Activated naive CD8-positive, alpha-beta T cell treated with anti-CD3 and anti-CD28 coated beads, Interleukin-2, amount 50 U/mL, for 24 hours (primary cell): ENCODE data around the gene KIAA1755.

Source experiments
- ATAC-seq: fragments of 150-1000 bp; cut with Tn5 transposase; one replicate; pipeline ENCODE4 v1.10.0; 2021
- DNase-seq: peaks from one replicate; pipeline ENCODE4 v3.0.0; 2021
- H3K27ac Mint-ChIP-seq: one replicate; pipeline ENCODE4 v1.8.0; 2021; ENCODE audit warnings: mild to moderate bottlenecking, mixed read lengths
- H3K27me3 Mint-ChIP-seq: one replicate; pipeline ENCODE4 v1.8.0; 2021; ENCODE audit warnings: mixed read lengths
- H3K36me3 Mint-ChIP-seq: one replicate; pipeline ENCODE4 v1.8.0; 2021; ENCODE audit warnings: low read depth, mixed read lengths
- H3K4me1 Mint-ChIP-seq: one replicate; pipeline ENCODE4 v1.8.0; 2021; ENCODE audit warnings: mixed read lengths
- H3K4me3 Mint-ChIP-seq: one replicate; pipeline ENCODE4 v1.8.0; 2021; ENCODE audit warnings: mild to moderate bottlenecking, moderate library complexity, mixed read lengths
- H3K9me3 Mint-ChIP-seq: one replicate; pipeline ENCODE4 v1.8.0; 2021; ENCODE audit warnings: mixed read lengths

The KIAA1755 gene

GRCh38 chr20:38245753-38246152, 14.8 kb downstream of the KIAA1755 start:
- Mint-ChIP-seq H3K4me1 (no peaks in the 10 kb centered on the region), H3K27me3 (peaks cover 5% of the 10 kb centered on the region), H3K9me3 (peaks cover 26% of the 10 kb centered on the region), H3K4me3 (no peak overlapping the region), H3K27ac (no peak overlapping the region), H3K36me3 (peaks cover 5% of the 10 kb centered on the region)
- DNase-seq (no peak), ATAC-seq (no peak)

DNA sequence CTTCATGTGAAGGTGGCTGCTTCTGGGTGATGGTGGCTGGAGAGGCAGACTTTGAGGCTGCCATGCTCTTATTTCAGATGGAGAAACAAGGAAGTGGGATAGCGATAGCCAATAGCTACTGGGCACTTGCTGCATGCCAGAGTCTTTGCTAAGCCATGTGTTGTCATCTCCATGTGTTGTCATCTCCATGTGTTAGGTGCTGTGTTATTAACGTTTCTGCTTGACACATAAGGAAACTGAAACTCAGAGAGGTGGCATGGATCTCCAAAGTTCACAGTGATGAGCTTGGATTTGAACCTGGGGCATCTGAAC, 16.9 kb downstream of the KIAA1755 start:
- H3K27me3 Mint-ChIP-seq, result peaks cover 10% of the 10 kb centered on the region
- peaks cover 26% of the 10 kb centered on the region for H3K9me3 Mint-ChIP-seq
- ATAC-seq (no peak), DNase-seq (no peak)
- H3K4me3 Mint-ChIP-seq, result no peak overlapping the region
- no peaks in the 10 kb centered on the region for H3K4me1 Mint-ChIP-seq
- no peak overlapping the region for H3K27ac Mint-ChIP-seq
- H3K36me3 Mint-ChIP-seq, result peaks cover 5% of the 10 kb centered on the region

DNA sequence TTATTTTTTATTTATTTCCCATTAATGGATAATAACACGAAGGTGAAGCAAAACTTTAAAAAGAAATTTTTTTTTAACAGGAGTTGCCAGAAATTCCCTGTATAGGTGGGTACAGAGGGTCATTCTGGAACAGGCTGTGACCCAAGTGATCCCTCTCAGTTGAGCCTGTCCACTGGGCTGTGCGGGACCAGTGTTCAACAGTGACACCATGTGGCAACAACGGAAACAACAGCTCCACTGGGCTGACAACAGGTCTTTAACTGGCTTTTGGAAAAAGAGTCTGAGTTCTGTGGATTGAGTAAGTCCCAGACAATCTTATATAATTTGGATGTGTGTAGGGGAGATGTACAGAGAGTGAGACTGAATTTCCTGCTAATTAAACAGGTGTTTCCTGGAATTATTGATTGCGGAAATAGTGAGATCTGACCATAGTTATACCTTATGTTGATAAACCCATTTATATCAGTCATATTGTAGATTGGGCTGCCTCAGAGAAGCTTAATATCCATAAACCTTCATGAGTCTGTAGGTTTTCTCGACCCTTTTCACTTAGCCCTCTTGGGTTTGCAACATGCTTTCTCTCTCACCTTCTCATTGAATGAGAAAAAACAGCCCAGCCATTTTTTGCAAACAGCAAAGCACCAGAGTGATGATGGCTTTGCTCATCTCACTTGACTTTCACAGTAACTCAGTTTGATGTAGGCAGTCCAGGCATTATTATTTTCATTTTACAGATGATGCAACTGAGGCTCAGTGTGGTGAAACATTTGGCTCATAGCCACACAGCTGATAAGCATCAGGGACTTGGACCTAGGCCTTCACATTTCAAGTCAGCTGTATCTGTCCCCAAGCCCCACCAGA, 17.5 kb downstream of the KIAA1755 start:
- H3K4me1 Mint-ChIP-seq, result no peaks in the 10 kb centered on the region
- DNase-seq (peak; percentile 33), ATAC-seq (no peak)
- H3K36me3 Mint-ChIP-seq, result peaks cover 5% of the 10 kb centered on the region
- H3K4me3 Mint-ChIP-seq, result no peak overlapping the region
- peaks cover 10% of the 10 kb centered on the region for H3K27me3 Mint-ChIP-seq
- peaks cover 26% of the 10 kb centered on the region for H3K9me3 Mint-ChIP-seq
- no peak overlapping the region for H3K27ac Mint-ChIP-seq

GRCh38 chr20:38241201-38241600, 19.3 kb downstream of the KIAA1755 start:
- ATAC-seq (no peak), DNase-seq (no peak)
- no peak overlapping the region for H3K4me3 Mint-ChIP-seq
- peaks cover 23% of the 10 kb centered on the region for H3K9me3 Mint-ChIP-seq
- H3K4me1 Mint-ChIP-seq, result no peaks in the 10 kb centered on the region
- H3K27ac Mint-ChIP-seq, result no peak overlapping the region
- peaks cover 8% of the 10 kb centered on the region for H3K27me3 Mint-ChIP-seq
- peaks cover 5% of the 10 kb centered on the region for H3K36me3 Mint-ChIP-seq

DNA sequence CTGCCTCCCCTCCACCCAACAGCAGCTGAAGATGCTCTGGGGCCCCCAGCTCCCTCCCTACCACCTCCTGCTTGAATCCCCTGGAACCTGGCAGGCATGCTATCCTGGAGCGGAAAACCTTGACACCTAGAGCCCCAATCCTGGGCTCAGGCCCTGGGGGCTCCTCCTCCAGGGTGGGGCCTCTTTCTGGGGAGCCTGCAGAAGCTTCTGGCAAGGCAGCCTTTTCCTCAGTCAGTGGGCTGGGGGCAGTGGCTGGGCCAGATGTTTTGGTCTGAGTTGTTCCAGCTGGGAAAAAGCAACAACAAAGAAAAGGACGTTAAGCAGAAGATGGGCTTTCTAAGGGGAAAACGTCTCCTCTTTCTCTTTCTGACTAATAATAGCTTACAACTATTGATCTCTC, 21.1 kb downstream of the KIAA1755 start:
- ATAC-seq, result no peak
- H3K4me1 Mint-ChIP-seq, result no peaks in the 10 kb centered on the region
- H3K9me3 Mint-ChIP-seq, result peaks cover 22% of the 10 kb centered on the region
- peaks cover 8% of the 10 kb centered on the region for H3K27me3 Mint-ChIP-seq
- no peak overlapping the region for H3K27ac Mint-ChIP-seq
- DNase-seq, result no peak
- peaks cover 5% of the 10 kb centered on the region for H3K36me3 Mint-ChIP-seq
- no peak overlapping the region for H3K4me3 Mint-ChIP-seq

DNA sequence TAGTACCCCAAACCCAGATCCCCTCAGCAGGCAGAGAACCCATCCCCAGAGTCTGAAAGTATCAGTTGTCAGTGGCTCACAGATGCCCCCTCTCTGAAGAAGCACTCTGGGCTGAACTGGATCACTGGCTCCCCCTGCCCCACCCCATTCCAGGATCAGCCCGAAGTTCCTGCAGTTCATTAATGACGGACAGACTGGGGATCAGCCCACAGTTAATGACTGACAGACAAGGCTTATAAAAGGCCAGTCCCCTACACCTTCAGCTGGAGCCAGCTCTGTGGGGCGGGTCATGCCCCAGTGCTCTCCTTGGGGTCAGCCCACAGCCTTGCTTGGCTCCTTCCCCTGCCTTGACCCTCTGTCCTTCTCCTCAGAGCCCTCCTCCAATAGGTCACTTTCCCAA, 21.7 kb downstream of the KIAA1755 start:
- Mint-ChIP-seq H3K4me3 (no peak overlapping the region), H3K9me3 (peaks cover 16% of the 10 kb centered on the region), H3K27ac (no peak overlapping the region), H3K27me3 (peaks cover 8% of the 10 kb centered on the region), H3K36me3 (peaks cover 2% of the 10 kb centered on the region), H3K4me1 (no peaks in the 10 kb centered on the region)
- no peak for DNase-seq
- ATAC-seq, result no peak

DNA sequence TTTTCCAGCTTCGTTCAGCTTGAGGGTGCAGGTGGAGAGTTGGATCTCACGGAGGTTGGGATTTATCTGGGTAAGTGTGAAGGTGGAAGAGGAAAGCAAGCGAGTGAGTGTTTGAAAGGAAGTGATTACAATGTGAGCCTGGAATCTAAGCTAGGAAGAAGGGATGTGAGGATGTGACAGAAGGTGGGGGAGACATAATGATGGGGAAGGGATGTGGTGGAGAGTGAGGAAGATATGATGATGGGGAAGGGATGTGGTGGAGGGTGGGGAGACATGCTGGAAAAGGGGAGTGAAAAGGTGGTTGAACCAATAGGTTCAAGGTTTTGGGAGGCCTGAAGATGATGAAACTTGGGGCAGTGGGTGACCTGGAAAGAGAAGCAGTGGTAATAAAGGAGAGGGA, 23.2 kb downstream of the KIAA1755 start:
- no peaks in the 10 kb centered on the region for H3K4me1 Mint-ChIP-seq
- DNase-seq (no peak), ATAC-seq (no peak)
- no peaks in the 10 kb centered on the region for H3K36me3 Mint-ChIP-seq
- H3K27me3 Mint-ChIP-seq, result peaks cover 8% of the 10 kb centered on the region
- peaks cover 5% of the 10 kb centered on the region for H3K9me3 Mint-ChIP-seq
- H3K4me3 Mint-ChIP-seq, result no peak overlapping the region
- H3K27ac Mint-ChIP-seq, result no peak overlapping the region

- Mint-ChIP-seq H3K27me3 (peaks cover 10% of the 10 kb centered on the region), H3K27ac (no peak overlapping the region), H3K9me3 (no peaks in the 10 kb centered on the region), H3K36me3 (no peaks in the 10 kb centered on the region), H3K4me3 (no peak overlapping the region), H3K4me1 (no peaks in the 10 kb centered on the region)
- ATAC-seq (peak; percentile 33), DNase-seq (no peak)
Measured at GRCh38 chr20:38231531-38232121, 28.9 kb downstream of the KIAA1755 start.

DNA sequence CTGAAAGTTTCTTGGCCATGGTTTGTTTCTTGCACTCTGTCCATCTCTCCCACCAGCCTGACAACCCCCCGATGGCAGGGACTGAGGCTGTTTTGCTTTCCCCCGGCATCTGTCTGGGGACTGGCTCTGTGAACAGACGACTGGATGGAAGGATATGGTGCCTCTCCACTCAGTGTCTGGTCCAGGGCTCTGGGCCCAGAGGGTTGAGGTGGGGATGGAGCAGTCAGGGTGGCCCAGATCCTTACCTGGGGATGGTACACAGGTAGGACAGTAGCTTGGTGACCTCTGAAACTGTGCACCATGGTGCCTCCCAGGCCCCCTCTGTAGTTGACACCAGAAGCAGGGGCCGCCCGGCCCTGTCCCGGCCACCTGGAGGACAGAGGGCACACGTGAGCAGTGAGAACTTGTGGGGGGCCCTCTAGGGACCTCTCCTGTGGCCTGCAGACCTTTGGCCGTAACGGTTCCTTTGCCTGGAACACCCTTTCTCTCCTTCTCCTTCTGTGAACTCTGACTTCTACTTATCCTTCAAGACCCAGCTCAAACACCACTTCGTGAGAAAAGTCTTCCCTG, 29.5 kb downstream of the KIAA1755 start:
- H3K27me3 Mint-ChIP-seq, result peaks cover 10% of the 10 kb centered on the region
- H3K4me1 Mint-ChIP-seq, result no peaks in the 10 kb centered on the region
- H3K4me3 Mint-ChIP-seq, result no peak overlapping the region
- ATAC-seq, result no peak
- H3K9me3 Mint-ChIP-seq, result no peaks in the 10 kb centered on the region
- H3K36me3 Mint-ChIP-seq, result no peaks in the 10 kb centered on the region
- no peak for DNase-seq
- H3K27ac Mint-ChIP-seq, result no peak overlapping the region

DNA sequence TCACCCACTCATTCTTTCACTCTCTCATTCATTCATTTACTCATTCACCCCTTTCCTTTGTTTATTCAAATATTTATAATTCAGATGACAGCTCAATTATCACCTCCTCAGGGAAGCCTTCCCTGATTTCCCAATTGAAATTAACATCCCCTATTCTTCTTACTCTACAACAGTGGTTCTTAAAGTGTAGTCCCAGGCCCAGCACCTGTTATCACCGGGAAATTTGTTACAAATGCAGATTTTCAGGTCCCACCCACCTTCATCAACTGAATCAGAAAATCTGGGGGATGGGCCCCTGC, 30.3 kb downstream of the KIAA1755 start:
- Mint-ChIP-seq H3K27me3 (peaks cover 10% of the 10 kb centered on the region), H3K4me3 (no peak overlapping the region), H3K27ac (no peak overlapping the region), H3K4me1 (no peaks in the 10 kb centered on the region), H3K9me3 (no peaks in the 10 kb centered on the region), H3K36me3 (no peaks in the 10 kb centered on the region)
- DNase-seq (no peak), ATAC-seq (no peak)

- peaks cover 10% of the 10 kb centered on the region for H3K27me3 Mint-ChIP-seq
- H3K27ac Mint-ChIP-seq, result no peak overlapping the region
- DNase-seq (no peak), ATAC-seq (no peak)
- no peaks in the 10 kb centered on the region for H3K9me3 Mint-ChIP-seq
- H3K4me1 Mint-ChIP-seq, result no peaks in the 10 kb centered on the region
- no peaks in the 10 kb centered on the region for H3K36me3 Mint-ChIP-seq
- no peak overlapping the region for H3K4me3 Mint-ChIP-seq
Measured at GRCh38 chr20:38229376-38230252, 30.9 kb downstream of the KIAA1755 start.

DNA sequence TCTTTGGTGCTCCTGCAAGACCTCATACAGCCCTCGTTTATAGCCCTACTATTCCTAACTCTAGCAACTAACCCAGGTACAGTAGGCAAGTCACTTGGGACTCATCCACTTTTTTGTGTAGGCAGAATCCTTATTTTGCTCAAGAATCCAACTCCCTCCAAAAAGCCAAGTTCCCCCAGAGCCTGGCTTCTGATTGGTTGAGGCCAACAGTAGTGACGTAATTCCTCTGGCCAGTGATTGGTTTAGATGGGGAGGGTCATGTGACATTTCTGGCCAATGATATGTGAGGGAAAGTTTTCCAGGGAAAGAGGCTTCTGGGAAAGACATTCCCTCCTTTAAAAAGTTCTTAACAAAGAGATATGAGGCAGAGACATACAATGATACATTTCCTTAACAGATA, 32.1 kb downstream of the KIAA1755 start:
- no peaks in the 10 kb centered on the region for H3K4me1 Mint-ChIP-seq
- H3K9me3 Mint-ChIP-seq, result no peaks in the 10 kb centered on the region
- peaks cover 10% of the 10 kb centered on the region for H3K27me3 Mint-ChIP-seq
- H3K4me3 Mint-ChIP-seq, result no peak overlapping the region
- DNase-seq (no peak), ATAC-seq (no peak)
- H3K36me3 Mint-ChIP-seq, result no peaks in the 10 kb centered on the region
- H3K27ac Mint-ChIP-seq, result no peak overlapping the region

DNA sequence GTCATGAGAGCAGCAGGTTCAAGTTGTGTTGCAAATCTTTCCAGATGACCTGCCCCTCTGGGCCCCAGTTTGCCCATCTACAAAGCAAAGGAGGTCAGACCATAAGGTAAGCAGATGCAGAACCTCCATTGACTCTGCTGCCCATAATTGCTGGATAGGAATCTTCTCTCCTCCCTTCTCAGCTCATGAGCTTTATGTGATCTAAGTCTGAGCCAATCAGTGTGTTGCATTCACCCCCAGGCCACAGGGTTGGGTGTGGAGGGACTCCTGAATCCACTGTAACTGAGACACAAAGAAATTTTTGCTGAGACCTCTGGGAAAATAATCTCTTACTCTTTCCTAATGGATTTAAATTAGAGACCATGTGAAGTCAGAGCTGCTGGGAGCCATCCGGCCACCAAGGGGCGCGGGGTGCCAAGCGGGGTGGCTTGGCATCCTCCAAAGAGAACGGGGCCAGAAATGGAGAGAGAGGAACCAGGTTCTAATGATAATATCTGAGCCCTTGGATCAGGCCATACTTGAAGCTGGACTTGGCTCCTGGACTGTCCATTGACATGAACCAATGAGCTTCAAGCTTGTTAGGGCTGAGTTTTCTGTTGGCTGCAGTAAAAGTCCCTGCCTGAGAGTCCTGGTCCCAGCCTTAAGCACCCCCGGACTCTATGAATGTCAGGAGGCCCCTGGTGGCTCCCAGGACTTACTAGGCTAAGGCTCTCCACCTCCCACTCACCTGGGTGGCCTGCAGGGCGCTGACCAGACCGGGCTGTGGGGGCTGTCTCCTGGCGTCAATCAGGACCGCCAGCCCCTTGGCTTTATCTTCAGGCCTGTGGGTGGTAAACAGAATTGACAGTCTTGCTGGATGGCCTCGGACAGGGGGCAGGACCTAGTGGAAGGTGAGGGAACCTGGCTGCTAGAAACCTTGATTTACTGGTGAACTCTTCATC, 32.8 kb downstream of the KIAA1755 start:
- H3K4me3 Mint-ChIP-seq, result no peak overlapping the region
- peaks cover 12% of the 10 kb centered on the region for H3K27me3 Mint-ChIP-seq

DNA sequence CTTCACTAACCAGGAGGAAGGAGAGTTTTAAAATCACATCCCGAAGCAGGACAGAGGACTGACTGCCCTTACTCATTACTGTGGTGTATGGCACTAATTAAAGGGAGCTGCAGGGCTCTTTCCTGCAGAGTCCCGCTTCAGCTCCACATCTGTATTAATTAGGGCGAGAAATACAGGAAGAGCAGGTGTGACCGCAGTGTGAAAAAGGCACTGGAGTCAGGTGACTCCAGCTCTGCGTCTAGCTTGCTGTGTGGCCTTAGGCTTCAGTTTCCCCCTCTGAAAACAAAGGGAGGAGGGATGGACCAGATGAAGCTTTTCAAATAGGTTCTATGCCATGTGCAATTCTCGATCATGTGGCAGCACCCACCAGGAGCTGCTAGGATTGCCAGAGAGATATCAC, 34.0 kb downstream of the KIAA1755 start:
- no peak overlapping the region for H3K27ac Mint-ChIP-seq
- H3K4me1 Mint-ChIP-seq, result no peaks in the 10 kb centered on the region
- H3K36me3 Mint-ChIP-seq, result no peaks in the 10 kb centered on the region
- no peak for ATAC-seq
- no peak for DNase-seq
- H3K9me3 Mint-ChIP-seq, result no peaks in the 10 kb centered on the region
- H3K4me3 Mint-ChIP-seq, result no peak overlapping the region
- peaks cover 14% of the 10 kb centered on the region for H3K27me3 Mint-ChIP-seq

More for the DNA sequence above, 32.8 kb downstream of the KIAA1755 start:
- H3K4me1 Mint-ChIP-seq, result no peaks in the 10 kb centered on the region
- no peak for DNase-seq
- ATAC-seq, result no peak
- no peak overlapping the region for H3K27ac Mint-ChIP-seq
- H3K36me3 Mint-ChIP-seq, result no peaks in the 10 kb centered on the region
- H3K9me3 Mint-ChIP-seq, result no peaks in the 10 kb centered on the region
